ENCODE data around the gene IBSP.

The IBSP gene, protein sequence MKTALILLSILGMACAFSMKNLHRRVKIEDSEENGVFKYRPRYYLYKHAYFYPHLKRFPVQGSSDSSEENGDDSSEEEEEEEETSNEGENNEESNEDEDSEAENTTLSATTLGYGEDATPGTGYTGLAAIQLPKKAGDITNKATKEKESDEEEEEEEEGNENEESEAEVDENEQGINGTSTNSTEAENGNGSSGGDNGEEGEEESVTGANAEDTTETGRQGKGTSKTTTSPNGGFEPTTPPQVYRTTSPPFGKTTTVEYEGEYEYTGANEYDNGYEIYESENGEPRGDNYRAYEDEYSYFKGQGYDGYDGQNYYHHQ

DNA sequence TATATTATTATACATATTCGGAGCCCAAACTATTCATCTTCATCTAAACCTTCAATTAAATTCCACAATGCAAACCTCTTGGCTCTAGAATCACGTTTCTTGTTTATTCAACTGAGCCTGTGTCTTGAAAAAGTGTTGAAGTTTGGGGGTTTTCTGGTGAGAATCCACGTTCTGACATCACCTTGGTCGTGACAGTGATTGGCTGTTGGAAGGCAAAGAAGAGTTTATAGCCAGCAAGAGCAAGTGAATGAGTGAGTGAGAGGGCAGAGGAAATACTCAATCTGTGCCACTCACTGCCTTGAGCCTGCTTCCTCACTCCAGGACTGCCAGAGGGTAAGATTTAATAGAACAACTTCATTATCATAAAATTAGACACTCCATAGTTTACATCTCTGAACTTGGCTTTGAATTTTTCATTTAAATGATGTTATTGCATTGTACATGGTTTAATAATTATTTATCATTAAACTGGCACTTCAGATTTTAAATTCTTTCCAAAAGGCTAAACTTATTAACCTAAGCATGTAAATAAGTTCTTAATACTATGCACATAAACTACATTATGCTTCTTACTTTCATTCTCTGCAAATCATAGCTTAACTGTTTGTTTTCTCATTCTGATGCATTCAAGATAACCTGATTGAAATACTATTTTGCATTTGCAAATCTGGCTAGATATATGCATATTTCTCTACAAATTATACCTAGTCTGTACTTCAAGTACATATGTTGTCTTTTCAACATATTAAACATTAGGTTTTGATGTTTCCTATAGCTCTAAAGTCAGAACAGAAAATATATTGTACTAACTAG lies at the start of gene IBSP:
IBSP (plus strand) TSS at position 254 of the 813 bp plus-strand sequence. CDS start 2,808 bp downstream, outside the sequence.
- DNase-seq = no peak

DNA sequence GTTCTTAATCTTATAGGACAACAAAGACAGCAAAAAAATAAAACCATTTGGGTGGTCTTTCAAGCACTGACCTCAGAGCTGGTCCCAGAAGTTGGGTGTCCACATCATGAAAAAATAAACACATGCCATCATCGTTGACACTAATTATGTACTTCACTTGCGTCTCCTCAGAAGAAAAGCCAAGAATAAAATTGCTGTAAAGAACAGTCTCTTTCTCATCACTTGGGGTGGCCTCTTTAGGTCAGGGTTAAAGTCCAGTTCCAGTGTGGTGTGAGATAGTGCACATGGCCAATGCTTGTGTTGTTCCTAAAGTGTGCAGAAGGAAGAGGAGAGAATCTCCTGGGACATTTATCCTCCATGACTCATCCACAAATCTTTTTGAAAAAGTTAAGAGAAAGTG lies 49.5 kb upstream of the IBSP start:
- DNase-seq = no peak

DNA sequence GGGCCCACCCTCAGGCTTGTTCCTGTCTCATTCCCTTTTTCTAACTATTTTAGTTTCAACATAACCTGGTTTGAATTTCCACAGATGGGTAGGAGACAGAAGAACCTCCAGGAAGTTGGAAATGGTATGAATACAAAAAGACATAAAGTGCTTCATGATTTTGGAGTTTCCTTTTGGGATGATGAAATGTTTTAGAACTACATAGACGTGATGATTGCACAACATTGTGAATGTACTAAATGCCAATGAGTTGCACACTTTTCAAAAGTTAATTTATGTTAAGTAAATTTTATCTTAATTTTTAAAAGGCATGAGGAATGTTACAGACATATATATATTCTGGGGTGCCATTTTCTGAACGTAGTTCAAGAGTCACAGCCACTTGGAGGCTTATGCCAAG lies 41.1 kb upstream of the IBSP start:
- DNase-seq = no peak

DNA sequence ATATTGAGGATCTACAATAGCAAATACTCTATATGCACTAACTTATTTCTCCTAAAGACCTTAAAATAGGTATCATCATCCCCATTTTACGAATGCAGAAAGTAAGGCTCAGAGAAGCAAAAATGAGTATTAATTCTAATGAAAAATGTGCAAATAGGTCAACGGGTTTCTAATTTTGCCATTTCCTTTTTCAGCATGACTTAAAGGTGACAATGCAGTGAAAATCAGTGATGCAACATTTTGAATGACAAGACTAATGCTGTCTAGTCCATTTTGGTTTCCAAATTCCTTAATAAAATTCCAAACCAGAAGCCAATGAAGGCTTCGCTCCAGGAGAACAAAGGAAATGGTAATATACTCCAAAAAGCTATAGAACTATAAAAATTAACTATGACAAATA lies 37.0 kb upstream of the IBSP start:
- DNase-seq = no peak

DNA sequence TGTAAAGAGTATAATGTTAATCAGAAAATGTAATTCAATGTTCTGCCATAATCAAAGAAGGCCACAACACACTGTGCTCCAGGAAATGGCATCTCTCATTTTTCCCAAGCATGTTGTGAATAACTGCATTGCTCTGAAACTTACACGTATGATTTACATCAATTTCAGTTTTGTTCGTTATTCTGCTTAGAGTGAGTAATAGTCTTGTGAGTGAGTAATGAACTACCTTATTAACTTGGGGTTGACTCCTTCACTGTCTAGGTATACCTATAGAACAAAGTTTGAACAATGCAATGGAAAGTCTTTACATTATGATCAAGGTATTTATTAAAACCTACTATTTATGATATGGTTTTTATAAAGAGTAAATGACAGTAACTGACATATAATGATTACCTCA lies 17.8 kb upstream of the IBSP start:
- no peak for DNase-seq

DNA sequence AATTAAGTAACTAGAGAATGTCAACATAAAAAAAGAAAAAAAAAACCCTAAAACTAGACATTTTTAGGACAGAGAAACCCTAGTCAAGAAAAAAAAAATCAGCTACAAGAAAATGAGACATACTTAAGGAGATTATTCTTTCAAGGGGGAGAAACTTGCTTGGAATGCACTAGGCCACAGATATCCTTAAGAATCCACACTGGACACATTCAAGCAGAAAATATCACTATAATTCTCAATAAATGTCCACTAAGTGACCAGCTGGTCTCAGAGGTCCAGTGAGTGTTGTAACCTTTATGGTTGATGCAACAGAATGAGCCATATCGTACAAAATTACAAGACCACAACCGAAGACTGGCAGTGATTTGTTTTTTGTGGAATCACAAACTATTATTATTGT lies 15.6 kb upstream of the IBSP start:
- DNase-seq = no peak

DNA sequence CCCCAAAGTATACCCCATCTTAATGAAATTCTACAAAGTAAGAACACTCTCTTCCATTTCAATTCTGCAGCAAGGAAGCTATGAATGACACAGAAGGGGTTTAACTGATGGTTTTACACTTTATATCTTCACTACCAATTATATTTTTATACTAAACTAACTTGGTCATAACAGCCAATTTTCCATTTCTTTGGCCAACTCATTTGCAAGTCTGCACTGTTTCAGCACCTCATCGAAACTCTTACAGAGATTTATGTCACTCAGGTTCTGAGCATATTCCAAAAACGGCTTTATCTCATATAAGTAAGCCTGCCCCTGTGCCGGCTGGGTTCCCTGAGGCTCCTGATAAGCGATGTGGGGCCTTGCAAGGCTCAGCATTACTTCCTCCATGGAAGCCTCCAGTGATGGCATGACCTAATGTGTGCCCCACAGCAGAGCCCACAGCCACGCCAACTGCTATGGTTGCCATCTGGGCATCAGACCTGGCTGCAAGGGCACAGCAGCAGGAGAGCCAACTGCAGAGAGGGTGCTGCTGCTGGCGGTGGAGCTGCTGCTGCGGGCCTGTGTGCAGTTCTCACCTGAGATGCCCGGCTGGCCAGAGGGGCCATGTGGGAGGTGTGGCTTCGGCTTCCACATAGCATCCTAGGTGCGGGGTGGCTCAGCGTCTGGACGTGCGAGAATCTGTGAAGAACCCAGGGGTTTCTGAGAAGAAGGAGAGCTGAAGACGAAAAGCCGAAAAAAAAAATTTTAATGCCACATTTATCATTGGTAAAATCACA lies 13.4 kb upstream of the IBSP start:
- no peak for DNase-seq

DNA sequence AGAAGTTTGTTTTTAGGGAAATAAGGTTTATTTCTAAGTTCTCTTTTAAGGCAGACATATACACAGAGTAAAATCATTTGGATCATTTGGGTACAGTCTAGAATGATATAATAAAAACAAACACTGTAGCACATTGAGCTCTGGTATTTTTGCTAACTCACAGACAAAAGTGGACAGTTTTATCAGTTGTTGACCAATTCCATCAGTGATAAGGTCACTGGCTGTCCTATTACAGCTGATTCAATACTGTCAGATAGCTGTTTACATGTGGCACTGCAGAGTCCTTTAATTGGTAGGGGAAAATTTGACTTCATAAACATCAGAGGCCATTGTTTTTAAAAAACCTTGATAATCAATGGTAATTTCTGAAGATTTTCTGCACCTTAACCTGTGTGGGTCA lies 3.5 kb downstream of the IBSP start:
- no peak for DNase-seq

DNA sequence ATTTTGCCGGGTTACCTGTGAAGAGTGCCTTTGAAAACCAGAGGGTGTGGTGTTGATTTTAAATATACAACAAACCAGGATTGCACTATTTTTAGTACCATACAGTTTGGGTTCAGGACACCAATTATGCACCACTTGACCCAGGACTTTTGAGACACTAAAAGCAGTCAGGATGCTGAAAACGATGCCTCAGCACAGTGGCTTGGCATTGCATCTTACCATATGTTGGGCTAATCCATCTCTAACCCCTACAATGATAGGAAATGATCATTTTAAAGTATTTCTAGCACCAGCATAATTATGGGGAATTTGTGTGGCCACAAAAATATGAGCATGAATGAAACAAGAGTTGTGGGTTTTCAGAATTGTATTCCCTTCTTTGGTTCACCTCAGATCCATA lies 4.1 kb downstream of the IBSP start:
- no peak for DNase-seq

DNA sequence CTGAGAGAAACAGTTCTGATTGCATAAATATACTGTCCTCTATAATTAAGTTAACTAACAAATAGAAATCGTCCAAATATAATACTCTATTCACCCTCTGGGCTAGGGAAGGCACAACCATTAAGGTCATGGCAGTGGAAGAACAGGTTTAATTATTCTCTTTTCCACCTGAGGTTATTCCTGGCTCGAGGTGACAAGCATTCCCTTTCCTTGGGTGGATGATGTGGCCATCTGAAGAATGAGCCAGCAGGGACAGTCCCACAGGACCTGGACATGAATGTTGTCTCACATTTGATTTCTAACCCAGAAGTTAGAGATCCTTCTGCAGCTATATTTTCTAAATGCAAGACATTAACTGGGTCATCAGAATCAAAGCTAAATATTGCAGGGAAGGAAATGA lies 5.5 kb downstream of the IBSP start:
- no peak for DNase-seq

DNA sequence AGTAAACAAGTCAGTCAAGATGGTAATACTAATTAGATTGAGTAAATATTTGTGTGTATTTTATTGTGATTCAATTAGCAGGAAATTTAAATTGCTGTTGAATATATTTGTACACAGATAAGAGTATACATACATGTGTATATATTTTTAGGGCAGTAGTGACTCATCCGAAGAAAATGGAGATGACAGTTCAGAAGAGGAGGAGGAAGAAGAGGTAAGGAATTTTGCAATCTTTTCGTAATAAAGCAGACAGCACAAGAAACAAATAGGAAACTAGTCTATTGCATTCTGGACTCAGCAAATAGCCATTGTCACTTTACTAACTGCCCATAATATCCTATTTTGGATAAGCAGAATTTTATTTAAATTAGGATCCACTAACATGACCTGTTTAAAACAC lies 6.6 kb downstream of the IBSP start:
- no peak for DNase-seq

DNA sequence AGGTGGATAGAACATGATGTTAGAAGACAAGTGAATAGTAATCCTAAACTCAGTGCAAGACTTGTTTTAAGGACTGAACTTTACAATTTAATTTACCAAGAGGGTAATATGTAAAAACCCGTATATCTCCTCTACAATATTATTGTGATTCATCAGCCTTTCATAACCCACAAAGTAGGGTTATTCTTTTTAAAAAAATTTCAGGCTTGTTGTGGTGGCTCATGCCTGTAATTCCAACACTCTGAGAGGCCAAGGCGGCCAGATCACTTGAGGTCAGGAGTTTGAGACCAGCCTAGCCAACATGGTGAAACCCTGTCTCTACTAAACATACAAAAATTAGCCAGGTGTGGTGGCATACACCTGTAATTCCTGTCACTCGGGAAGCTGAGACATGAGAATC lies 7.2 kb downstream of the IBSP start:
- DNase-seq = no peak

DNA sequence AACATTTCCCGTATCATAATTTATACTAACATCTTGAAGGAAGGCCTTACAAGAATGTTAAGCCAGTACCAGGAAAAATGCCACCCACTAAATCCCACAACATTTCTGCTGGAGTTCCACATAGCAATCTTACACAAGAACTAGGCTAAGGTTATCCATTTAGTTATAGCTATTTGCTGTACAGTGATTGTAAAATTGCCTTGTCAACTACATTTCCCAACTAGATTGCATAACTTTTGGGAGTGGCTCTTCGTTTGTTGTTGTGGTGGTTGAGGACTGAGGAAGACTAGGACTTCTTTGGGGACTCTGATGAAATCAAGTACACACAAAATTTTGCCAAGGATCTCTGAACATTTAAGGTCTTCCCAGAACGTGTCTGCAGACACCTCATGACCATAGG lies 8.0 kb downstream of the IBSP start:
- no peak for DNase-seq

DNA sequence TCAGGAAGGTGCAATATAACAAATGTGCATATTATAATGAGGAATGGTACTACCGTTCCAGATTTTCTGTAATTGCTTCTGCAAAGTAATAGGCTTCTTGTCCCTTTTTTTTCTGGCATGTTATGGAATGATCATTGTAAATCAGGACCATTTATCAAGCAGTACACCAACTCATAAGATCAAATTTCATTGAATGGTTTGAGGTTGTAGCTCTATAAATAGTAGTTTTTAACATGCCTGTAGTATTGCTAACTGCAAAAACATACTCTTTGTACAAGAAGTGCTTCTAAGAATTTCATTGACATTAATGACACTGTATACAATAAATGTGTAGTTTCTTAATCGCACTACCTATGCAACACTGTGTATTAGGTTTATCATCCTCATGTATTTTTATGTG lies 12.6 kb downstream of the IBSP start:
- no peak for DNase-seq

DNA sequence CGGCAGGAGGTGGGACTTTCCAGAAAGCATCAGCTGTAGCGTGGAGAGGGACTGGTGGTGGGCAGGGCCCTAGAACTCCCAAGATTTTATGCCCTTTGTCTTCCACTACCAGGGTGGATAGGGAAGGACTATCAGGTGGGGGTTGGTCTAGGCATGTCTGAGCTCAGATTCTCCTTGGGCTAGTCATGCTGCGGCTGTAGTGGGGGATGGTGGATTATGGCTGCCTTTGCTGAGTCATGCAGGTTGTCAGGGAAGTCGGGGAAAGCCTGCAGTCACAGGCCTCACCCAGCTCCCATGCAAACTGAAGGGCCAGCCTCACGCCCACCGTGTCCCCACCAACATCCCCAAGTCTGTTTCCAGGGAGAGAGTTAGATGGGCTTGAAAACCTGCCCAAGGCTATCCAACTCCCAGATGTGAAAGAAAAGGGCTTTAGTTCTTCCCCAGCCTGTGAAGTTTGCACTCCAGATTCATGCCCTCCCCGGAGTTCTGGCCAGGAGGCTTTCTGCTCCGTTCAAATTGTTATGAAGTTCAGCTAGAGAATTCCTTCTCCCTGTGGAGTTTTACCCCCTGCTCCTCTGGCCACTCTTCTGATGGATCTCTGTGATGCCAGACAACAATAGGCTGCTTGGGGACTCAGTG lies 20.0 kb downstream of the IBSP start:
- no peak for DNase-seq

DNA sequence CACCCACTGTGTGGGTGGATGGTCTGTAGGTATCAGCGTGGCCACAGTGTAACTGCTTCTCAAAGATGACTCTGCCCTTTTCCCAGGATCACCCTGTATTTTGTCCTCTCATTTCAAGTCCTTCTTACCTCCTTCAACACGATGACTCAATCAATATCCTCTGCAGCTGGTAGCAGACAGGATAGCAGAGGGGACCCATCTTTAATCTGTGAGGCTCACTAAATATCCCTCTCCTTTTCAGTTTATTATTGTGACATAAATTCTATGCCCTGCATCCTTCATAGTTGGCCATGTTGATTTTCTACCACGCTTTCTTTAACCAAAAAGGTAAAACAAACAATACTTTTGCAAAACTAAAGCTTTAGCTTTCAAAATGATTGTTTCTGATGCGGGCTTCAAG lies 23.8 kb downstream of the IBSP start:
- no peak for DNase-seq

DNA sequence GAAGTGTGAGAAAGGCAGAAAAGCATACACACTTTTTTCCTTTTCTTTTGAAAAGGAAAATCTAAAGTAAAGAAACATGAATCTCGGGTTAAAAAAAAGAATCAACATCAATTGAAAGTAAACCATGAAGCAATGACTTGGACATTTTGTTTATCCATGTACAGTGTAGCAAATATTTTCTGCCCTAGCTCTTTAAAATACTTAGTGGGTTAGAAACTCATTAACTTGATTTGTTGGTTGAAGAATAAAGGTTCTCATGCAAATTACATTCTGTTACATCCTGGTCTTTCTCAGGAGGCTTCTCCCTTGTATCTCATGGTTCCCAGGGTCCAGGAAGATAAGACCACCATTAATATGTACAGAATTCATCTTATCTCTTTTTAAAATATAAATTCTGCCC lies 24.4 kb downstream of the IBSP start:
- no peak for DNase-seq

DNA sequence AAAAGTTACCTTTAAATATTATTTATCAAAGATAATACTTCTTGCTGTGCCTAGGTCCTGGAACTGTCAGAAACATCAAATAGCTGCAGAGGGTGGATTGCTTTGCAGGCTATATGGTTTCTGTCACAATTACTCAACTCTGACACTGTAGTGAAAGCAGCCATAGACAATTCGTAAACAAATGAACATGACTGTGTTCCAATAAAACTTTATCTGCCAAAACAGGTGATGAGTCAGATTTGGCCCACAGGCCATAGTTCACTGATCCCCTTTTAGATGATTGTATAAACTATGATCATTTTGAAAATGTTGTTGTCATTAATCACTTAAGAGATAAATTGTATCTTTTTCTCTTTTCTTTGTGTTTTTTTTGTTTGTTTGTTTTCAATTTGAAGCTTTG lies 25.0 kb downstream of the IBSP start:
- no peak for DNase-seq

DNA sequence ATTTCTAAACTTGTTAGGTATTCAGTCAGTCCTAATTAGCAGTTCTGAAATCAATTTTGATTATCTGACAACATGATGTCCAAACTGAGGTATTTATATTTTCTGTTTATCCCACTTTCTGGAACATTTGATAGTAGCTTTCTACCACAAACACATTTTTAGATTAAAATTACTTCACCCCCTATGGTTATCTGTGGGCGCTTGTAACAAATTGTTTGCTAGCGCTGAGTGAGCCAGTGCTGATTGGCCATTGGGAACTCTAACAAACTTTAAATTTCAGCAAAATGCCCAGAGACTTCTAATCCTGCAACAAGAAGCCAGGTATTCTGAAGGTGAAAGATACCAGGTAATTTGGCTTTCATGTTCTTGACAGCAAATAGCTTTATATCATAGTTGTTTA lies 33.3 kb downstream of the IBSP start, which contains the start of gene MEPE:
MEPE (plus strand) TSS at position 301 of the 400 bp plus-strand sequence. CDS start 1,746 bp downstream, outside the sequence.
- DNase-seq = no peak

DNA sequence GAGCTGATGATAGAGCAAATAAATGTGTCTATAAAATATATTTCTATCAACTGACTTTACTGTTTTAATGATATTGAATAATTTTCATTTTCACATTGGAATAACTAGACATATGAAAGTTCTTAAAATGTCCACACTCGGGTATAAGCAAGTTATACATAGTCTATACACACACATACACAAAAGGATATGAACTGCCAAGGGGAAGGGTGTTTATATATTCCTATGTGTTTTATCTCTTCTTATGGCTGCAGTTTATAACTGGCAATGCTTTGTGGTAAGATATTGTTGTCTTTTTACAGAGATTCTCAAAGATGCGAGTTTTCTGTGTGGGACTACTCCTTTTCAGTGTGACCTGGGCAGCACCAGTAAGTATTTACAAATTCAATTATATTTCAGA lies 35.0 kb downstream of the IBSP start:
- DNase-seq = no peak

DNA sequence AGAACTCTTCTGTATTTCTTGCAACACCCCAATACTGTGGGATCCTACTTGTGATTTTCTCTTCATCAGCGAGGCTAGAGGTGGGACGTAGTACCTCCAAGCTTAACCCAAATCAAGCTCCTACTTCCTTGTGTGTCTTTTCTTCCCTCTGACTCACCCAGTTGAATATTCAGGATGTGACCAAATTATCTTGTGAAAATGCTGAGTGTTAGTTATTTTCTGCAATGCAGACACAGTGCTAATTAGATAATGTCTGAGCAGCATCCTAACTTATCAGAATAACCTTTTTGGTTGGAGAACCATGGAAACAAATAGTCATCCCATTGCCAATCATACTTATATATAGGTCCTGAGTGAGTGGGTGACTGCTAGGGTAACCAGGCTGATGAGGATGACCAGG lies 35.8 kb downstream of the IBSP start:
- no peak for DNase-seq

DNA sequence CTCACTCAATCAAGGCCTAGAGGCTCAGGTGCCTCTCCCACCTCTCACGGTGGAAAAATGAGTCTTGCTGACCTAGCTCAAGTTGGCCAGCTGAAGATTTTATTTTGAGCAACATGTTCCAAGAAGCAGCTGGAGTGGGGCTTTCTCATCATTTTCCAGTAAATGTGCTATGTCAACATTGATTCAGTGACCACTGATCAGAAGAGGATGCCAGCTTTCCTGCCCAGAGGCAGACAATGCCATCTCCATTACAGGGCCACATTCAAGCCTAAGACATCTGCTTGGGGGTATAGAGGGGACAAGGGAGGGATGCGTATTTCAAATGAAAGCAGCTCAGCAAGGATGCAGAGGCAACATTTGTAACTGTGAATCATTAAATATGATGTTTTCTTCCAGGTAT lies 36.4 kb downstream of the IBSP start:
- DNase-seq = no peak

DNA sequence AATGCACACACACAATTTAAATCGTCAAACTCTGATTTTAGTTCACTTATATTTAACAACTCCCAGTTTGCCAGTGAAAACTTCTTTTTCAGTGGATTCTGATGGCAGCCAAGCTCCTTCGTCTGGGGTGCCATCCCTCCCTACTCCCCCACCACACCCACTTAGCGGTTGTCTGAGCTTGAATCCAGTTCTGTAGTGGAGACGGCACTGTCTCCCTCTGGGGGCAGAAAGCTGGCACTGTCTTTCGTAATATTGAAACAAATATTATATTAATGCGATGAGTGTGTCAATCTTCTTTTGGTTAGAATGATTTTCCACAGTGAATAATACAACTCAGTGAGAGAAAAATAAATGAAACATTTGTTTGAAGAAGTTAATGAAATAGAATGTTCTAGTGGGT lies 38.9 kb downstream of the IBSP start:
- no peak for DNase-seq

Measured in stimulated activated CD4-positive, alpha-beta T cell treated with anti-CD3 and anti-CD28 coated beads, Interleukin-4, amount 100 ng/mL, for 24 hours (primary cell).